Hematopoietic multipotent progenitor cell treated with erythropoietin and hydrocortisone succinate and interleukin-3 and kit ligand, for 15 days (in vitro differentiated cells): ENCODE measurements around the gene CARS2.
"Not testable (repeated sequence)": the region's sequence is repeated elsewhere in the genome, so short reads cannot be mapped to it uniquely, and the experiment has no call there.

ENCODE experiments used
- DNase-seq: peaks from one replicate; pipeline ENCODE4 v3.0.0-alpha.2; 2015; ENCODE audit warnings: low spot score

The CARS2 gene

DNA sequence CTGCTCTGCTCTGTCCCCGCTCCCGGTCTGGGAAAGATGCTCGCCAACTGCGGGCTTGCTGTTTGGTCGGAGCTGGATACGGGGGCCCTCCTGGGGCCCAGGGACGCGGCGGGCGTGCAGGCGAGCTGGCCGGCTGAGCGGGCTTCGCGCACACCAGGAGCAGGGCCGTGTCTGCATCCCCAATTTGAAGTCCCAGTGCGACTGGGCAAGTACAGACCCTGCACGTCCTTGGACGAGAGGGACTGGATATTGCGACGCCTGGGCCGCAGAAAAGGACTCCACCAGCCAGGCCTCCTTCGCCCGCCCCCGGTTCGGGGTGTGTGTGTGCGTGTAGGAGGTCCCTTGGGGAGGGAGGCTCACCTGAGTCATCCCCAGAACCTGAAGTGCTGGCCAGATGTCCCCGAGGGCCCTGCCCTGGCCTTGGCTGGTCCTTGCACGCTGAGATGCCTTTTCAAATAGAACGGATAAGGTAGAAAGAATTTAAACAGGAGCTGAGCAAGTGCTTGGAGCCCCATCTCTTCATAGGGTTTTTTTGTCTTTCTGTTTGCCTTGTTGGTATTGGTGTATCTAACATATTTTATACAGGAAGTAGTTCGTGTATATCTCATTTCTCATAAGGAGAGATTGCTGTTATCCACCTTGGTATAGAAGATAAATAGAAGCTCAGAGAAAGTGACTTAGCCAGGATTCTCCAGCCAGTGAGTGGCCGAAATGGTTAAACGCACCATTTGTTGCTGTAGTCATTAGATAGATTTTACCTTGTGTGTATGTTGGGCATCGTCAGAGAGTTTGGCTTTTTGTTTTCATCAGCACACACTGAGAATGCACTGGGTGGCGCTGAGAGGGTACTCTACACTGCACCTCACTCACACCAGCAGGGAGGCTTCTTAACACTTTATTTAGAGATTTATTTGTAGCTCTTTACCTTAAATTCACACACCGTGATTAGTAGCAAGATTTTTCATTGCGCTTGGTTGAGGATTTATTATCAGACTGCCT, 89.5 kb downstream of the CARS2 start:
- DNase-seq: peak; percentile 20

DNA sequence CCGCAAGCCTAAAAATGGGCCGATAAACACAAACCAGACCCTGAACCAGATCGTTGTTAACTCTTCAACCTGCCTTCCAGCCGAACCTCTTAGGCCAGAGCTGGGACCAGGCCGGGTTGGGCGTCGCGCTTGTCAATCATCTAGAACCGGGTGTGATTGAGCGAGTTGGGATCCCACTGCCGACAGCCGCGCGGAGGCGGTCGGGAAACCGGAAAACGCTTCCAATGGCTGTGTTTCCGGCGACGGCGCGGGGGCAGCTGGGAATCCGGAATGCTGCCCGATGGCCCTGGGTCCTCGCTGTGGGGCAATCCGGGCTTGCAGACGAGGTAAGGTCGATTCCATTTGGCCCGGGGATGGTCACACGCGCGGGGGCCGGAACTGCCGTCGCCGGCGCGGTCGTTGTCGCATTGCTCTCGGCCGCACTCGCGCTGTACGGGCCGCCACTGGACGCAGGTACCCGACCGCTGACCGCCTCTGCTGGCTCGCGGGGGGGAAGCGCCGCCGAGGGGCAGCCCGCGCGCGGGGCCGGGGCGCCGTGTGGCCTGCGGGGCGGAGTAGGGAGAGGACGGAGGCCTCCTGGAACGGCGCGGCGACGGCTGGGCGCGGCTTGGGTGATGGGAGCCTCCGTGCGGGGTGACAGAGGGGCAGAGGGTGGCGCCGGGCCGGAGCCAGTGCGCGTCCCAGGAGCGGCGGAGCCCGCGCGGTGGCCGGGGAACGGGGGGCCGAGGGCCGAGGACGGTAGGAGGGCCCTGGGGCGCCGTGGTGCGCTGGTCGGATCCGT, 90.4 kb downstream of the CARS2 start, which contains the start of gene NAXD:
Gene NAXD (plus strand): TSS at position 224 of the 781 bp plus-strand sequence. CDS start 57 bp downstream, at position 281.
- DNase-seq: peak; percentile 85

DNA sequence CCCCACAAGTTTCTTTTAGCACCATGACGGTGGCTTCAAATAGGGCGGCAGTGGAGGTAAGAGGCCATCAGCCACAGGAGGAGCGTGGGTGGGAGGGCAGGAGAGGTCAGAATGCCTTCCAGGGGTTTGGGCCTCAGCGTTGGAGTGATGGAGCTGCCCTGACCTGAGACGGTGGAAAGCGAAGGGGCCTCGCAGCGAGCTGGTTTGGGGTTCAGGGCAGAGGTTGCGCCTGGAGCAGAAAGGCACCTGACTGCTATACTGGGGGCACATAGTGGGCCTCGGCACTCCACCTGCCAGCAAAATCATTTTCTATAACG, 91.0 kb downstream of the CARS2 start:
- no peak for DNase-seq

DNA sequence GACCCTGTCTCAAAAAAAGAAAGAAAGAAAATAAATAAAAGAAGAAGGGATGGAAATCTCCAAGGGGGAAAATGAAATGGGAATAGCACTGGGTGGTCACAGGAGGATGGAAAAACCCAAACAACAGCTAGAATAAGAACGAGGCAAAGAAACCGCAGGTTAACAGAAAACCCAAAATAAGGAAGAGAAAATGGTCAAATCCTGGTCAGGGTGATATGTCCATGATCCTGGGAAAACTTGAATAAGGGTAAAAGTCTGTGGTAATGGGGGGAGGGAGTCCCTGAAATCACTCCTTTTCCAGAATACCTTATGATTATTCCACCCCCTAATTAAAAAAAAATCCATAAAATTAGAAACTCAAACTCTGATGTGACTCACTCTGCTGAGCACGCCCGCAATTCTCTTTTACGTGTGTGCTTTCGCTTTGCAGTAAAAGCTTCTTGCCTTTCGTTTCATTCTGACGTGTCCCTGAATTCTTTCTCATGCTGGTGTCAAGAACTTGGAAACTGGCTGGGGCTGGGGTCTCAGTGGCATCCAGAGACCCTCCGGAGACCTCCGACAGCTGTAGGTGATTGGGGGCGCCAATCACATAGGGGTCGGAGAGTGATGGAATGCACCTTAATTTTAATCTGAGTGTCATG, 94.8 kb downstream of the CARS2 start:
- DNase-seq: no peak

DNA sequence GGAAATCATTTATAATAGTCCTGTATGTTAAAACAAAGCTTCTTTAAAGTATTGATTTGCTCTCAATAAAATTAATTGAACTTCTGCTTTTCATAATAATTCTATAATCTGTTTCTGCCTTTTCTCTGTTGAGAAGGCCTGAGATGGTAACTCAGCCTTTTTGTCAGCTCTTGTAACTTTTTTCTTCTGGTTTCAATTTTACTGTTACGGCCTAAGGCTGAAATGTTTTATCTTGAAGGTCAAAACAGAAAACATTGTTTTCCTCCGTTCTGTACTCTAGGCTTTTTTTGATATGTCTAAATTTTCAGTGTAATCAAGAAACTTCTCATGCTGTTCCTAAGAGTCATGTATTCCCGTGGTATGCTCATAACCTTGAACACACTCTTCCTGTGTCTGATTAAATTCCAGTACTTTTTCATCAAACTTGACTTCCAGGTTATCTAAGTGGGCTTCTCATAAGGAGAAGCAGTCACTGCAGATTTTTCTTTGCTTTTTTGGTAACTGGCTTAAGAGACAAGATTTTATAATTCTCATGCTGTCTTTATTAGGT, 98.2 kb downstream of the CARS2 start:
- DNase-seq: no peak

DNA sequence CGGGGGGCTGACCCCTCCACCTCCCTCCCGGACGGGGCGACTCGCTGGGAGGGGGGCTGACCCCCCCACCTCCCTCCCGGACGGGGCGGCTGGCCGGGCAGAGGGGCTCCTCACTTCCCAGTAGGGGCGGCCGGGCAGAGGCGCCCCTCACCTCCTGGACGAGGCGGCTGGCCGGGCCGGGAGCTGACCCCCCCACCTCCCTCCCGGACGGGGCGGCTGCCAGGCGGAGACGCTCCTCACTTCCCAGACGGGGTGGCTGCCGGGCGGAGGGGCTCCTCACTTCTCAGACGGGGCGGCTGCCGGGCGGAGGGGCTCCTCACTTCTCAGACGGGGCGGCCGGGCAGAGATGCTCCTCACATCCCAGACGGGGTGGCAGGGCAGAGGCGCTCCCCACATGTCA, 99.6 kb downstream of the CARS2 start:
- DNase-seq: not testable (repeated sequence)

DNA sequence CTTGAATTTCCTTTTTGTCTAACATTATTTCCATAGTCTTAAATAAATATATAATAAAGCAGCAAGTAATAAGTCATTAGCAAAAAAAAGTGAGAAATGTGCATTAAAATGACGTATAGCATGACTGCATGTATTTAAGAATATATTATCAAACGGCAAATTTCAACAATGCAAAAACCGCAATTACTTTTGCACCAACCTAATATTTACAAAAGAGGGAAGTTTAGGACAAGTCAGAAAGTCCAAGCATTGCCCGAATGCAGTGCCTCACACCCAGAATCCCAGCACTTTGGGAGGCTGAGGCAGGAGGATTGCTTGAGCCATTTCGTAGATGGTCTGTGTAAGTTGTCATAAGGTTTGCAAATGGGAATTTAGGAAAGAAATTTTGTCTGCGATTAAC, 100.8 kb downstream of the CARS2 start:
- DNase-seq: no peak

DNA sequence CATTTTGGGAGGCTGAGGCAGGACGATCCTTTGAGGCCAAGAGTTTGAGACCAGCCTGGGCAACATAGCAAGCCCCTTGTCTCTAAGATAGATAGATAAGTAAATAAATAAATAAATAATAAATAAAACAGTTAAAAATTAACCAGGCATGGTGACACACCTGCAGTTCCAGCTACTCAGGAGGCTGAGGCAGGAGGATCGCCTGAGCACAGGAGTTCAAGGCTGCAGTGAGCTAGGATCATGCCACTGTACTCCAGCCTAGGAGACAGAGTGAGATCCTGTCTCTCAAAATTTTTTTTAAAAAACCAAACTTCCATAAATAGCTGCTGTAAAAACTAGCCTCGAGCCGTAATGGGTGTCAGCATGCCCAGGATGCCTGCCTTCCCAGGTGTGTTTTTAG, 104.9 kb downstream of the CARS2 start:
- DNase-seq: no peak

DNA sequence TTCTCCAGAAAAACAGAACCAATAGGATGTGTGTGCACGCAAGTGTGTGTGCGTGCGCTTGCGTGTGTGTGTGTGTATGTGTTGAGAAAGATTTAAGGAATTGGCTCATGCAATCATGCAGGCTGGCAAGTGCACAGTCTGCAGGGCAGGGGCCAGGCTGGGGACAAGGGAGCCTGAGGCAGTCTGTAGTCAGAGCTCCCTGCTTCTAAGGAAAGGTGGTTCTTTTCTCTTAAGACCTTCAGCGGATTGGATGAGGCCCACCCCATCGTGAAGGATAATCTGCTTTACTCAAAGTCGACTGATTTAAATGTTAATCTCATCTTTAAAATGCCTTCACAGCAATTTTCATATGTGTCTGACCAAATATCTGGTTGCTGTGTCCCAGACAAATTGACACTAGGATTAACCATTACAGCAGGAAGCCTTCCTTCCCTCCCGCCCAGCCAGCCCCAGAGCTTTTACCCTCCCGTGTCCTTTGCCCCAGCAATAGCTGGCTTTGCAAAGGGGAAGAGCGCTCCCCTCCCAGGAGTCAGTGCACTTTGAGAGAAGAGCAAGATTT, 105.6 kb downstream of the CARS2 start:
- no peak for DNase-seq

DNA sequence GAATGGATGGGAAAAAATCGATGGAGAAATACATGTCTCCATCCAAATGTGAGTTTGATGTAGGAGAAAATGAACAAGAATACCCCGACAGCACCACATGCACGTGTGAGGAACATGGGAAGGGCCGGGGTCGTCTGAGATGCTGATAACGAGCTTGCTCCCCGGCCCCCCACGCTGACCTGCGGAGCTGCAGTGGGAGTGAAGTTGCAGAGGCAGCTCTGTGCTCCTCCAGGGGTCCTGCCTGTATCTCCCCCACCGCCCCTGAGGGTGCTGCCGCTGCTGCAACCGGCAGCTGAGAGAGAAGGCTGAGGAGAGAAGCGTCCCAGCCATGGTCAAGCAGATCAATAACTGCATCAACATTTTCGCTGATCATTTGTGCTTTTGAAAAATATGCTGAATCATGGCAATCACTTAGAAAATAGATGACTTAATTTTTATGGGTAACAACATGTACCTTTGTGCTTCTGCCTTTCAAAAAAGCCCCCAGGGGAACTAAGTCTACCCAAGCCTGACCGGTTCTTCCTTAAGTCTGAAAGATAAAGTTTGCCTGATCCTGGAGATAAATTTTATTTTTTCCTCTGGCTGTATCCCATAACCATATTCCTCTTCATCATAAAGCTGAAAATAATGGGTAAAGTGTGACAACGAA, 108.8 kb downstream of the CARS2 start:
- no peak for DNase-seq

DNA sequence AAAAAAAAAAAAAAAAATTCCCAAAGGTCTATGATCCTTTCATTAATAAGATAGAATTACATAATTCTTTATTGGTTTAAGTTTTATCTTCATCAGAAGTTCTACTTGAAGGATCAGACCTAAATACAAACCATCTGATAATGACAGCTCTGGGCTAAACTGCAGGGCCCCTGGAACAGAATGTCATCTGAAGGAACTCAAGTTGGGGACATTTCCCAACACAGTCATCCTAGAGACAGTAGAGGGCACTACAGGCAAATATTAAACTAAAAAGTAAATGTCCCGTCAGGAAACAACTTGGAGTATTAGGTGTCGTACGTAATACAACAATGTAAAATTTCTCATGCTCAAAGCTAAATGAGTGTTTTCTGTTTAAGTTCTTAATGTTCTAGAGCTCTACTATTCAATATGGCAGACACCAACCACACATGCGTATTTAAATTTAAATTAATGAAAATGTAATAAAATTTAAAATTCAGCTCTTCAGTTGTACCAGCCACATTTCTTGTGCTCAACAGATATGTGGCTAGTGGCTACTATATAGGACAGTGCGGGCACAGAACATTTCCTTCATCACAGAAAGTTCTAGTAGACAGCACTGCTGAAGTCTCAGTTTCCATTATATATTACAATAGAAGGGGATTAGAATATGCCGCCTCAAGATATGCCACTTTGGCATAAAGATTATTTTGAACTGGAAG, 112.3 kb downstream of the CARS2 start:
- DNase-seq: peak; percentile 59

DNA sequence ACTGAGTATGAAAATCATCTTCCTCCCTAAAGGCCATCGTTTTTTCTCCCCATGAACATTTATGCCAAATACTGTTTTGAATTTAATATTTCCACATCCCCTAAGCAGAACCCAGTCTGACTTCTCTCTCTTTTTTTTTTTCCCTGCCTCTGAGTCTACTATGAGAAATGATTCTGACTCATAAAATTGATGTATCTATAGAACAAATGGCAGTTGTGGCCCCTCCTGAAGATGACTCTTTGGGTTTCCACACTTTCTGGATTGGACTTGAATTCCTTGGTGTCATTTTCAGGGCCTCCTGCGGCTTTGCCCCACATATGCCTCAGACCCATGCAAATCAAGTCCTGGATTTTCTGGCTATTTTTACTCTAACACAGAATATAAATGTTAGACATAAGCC, 113.3 kb downstream of the CARS2 start:
- DNase-seq: no peak
